GM18951 (cell line): ENCODE data around the gene STH.
"Not testable (repeated sequence)": the region's sequence is repeated elsewhere in the genome, so short reads cannot be mapped to it uniquely, and the experiment has no call there.

Experiments used
- POLR2A ChIP-seq: IDR thresholded peaks from 4 replicates; pipeline ENCODE4 v1.6.1; 2011; ENCODE audit warnings: mild to moderate bottlenecking; ENCODE audit not compliant: insufficient read length, insufficient read depth; ENCODE audit errors: extremely low read depth
- in situ Hi-C: fragments of 300-500 bp; cut with MboI; formaldehyde crosslinking; loops from one replicate; pipeline ENCODE4 v1.12.0; 2022; ENCODE audit warnings: low sequenced_read_pairs, mixed read lengths, inconsistent platforms; ENCODE audit not compliant: unreplicated experiment

STH gene, protein sequence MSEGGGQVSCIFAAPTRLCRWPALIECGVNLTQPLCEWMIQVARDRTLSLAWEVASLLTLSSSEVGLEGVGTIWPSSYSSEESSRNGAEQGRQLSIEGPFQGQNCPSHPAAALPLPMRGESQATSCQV

DNA sequence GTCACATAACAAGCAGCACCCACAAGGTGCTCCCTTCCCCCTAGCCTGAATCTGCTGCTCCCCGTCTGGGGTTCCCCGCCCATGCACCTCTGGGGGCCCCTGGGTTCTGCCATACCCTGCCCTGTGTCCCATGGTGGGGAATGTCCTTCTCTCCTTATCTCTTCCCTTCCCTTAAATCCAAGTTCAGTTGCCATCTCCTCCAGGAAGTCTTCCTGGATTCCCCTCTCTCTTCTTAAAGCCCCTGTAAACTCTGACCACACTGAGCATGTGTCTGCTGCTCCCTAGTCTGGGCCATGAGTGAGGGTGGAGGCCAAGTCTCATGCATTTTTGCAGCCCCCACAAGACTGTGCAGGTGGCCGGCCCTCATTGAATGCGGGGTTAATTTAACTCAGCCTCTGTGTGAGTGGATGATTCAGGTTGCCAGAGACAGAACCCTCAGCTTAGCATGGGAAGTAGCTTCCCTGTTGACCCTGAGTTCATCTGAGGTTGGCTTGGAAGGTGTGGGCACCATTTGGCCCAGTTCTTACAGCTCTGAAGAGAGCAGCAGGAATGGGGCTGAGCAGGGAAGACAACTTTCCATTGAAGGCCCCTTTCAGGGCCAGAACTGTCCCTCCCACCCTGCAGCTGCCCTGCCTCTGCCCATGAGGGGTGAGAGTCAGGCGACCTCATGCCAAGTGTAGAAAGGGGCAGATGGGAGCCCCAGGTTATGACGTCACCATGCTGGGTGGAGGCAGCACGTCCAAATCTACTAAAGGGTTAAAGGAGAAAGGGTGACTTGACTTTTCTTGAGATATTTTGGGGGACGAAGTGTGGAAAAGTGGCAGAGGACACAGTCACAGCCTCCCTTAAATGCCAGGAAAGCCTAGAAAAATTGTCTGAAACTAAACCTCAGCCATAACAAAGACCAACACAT, at the start of gene STH:
STH (plus strand) TSS at position 264 of the 913 bp plus-strand sequence; CDS start at position 294, 30 bp downstream.
- no peak for TF ChIP-seq POLR2A
- in situ Hi-C loops: no loop called here

DNA sequence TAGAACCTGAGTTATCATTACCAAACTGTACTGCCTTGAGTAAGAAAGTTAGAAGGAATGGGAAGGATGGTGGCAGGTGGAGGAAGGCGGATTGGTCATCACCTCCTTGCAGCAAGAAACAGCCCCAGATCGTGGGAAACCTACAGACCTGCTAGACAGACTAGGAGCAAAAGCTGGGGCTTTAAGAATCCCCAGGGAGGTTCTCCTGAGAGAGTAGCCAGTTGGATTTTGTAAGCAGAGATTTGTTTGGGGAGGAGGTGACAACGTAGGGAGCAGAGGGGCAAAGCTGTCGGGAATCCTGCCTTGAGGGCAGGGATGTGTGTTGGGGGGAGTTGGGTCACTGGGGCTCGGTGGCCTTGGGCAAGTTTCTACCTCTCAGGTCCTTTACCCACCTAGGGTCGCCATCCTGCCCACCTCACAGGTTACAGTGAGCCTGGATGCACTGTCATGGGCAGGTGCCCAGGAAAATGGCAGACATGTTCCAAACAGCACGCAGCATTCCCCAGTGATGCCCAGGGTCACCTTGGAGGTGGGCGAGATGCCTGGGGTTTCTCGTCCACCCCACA, 49.2 kb upstream of the STH start:
- in situ Hi-C loops: no loop called here
- TF ChIP-seq POLR2A: no peak

DNA sequence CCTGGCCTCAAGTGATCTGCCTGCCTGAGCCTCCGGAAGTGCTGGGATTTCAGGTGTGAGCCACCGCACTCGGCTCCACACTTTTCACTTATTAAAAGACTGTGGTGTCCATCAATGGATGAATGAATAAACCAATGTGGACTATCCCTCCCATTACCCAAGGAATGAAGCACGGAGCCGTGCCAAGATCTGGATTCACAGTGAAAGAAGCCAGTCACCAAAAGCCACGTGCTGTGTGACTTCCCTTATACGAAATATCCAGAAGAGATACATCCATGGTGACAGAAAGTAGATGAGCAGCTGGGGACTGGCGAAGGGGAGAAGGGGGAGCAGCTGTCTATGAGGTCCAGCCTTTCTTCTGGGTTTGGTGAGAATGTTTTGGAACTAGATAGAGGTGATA, 48.2 kb upstream of the STH start:
- no peak for TF ChIP-seq POLR2A
- in situ Hi-C loops: no loop called here

DNA sequence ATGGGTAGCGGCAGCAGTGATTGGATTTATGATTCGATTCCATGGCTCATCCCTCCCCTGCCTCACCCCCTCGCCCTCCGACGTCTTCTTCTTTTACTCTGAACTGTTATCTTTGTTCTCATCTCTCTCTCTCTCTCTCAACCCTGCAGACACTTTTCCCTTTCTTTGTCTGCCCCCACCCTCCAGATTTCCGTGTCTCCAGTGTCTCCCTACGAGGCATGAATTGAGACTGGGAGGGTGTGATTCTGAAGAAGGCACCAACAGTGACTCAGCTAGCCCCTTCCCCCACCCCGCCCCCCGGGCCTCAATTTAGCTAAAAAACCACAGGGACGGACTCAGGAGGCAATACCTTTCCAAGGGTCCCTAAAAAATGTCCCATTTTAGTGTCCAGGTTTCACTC, 47.6 kb upstream of the STH start:
- TF ChIP-seq POLR2A: no peak
- in situ Hi-C loops: no loop called here

DNA sequence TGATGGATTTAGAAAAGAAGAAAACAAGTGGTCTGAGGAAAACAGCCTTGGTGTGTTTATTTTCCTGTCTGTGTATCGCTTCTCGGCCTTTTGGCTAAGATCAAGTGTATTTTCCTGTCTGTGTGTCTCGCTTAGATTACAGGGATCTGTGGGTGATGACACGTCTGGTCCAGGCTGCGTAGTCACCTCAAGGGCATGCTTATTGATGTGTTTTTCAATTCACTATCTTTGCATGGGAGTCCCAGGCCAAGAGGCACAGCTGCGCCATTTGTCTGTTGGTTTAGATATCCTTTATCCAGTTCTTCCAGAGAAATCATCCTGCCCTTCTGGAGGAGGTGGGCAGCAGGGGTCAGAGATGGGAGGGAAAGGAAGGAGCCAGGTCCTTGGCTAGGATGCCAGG, 47.1 kb upstream of the STH start:
- in situ Hi-C loops: no loop called here
- no peak for TF ChIP-seq POLR2A

DNA sequence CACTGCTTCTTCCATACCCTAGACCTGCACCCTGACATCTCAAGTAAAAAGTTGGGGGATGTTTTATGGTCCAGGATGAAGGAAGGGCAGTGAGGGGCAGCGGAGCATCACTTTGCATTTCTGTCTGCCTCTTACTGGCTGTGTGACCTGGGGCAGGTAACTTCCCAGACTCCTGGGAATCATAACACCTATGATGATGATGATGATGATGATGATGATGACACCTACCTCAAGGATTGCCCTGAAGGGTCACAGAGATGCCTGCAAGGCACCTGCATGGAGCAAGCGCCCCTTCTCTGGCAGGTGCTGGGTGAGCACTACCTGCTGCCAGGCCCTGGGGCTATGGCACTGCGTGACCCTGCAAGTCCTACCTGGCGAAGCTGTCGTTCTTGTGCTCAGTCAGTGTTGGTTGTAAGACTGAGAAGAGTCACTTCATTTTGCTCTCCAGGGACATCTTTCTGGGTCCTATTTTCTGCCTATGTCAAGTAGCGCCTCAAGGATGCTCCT, 46.2 kb upstream of the STH start:
- in situ Hi-C loops: no loop called here
- no peak for TF ChIP-seq POLR2A

DNA sequence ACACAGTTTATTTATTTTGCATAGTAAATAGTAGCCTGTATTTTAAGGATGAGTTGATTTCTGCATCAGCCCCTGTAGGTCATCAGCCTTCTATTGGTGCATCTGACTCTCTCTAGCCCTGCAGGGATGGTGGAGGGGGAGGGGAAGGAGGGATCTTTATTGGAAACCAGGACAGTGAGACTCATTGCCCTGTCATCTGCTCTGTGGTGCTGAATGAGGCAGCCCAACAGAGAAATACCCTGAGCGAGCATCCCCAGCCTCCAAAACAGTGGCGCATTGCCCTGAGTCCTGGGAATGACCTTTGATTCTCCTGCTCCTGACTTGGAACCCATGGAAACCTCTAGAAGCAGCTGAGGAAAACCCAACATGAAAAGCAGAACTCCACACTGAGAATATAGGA, 45.5 kb upstream of the STH start:
- in situ Hi-C loops: no loop called here
- TF ChIP-seq POLR2A: no peak

DNA sequence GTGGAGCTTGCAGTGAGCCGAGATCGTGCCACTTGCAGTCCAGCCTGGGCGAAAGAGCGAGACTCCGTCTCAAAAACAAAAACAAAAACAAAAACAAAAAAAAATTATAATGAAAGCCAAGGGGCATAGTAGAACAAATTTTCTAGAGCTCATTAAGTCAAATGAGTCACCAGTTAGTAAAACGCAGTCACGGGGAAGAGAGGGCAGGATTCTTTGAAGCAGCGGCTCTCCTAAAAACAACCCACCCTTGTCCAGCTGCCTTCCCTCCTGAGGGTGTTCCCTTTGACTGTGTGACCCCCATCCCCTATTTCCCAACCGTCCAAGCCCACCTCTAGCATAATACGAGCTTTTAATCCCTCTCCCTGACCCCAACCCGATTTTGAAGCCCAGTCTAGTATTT, 44.1 kb upstream of the STH start:
- in situ Hi-C loops: no loop called here

DNA sequence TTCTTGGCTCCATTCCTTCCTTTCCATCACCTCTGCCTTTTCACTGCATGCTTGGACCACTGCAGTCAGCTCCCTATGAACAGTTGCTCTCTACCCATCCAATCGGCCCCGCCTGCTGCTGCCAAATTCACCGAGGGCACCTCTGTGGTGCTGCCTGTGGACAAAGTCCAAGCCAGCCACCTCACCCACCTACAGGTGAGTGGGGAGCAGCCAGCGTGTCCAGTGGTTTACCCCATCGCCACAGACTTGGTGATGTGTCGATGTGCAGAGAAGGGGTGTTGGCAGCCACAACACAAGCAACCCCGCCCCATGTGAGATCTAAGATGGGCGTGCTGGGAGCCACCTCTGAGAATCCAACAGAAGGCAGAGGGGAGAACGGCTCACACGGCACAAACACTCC, 43.7 kb upstream of the STH start:
- in situ Hi-C loops: no loop called here
- no peak for TF ChIP-seq POLR2A

More for the DNA sequence above, 44.1 kb upstream of the STH start:
- TF ChIP-seq POLR2A: no peak

DNA sequence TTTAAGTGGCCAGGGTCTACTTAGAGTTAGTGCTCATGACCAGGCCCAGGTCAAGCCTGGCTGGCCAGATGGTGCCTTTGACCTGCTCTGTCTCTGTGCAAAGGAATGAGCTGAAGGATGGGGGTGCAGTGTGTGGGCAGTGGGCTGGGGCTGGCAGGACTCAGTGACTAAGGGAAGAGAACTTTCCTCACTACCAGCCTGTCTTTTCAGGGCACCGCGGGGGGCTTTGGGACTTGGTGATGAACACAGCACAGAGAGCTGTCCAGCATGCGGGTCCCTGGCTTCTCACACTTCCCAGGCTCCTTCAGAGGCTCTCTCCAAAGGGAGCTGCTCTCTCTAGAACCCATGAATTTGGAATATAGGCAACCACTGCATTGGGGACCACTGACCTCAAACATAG, 43.0 kb upstream of the STH start:
- TF ChIP-seq POLR2A: no peak
- in situ Hi-C loops: no loop called here

DNA sequence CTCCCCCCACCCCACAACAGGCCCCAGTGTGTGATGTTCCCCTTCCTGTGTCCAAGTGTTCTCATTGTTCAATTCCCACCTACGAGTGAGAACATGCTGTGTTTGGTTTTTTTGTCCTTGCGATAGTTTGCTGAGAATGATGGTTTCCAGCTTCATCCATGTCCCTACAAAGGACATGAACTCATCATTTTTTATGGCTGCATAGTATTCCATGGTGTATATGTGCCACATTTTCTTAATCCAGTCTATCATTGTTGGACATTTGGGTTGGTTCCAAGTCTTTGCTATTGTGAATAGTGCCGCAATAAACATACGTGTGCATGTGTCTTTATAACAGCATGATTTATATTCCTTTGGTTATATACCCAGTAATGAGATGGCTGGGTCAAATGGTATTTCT, 42.3 kb upstream of the STH start:
- in situ Hi-C loops: not testable (repeated sequence)

DNA sequence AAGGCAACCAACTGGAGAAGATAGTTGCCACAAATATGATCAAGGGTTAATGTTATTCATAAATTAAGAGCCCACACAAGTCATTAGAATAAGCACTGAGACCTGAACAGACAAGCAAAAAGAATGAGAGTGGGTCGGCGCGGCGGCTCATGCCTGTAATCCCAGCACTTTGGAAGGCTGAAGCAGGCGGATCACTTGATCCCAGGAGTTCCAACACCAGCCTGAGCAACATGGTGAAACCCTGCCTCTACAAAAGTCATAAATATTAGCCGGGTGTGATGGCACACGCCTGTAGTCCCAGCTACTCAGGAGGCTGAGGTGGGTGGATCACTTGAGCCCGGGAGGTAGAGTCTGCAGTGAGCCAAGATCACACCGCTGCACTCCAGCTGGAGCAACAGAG, 40.7 kb upstream of the STH start:
- in situ Hi-C loops: no loop called here

DNA sequence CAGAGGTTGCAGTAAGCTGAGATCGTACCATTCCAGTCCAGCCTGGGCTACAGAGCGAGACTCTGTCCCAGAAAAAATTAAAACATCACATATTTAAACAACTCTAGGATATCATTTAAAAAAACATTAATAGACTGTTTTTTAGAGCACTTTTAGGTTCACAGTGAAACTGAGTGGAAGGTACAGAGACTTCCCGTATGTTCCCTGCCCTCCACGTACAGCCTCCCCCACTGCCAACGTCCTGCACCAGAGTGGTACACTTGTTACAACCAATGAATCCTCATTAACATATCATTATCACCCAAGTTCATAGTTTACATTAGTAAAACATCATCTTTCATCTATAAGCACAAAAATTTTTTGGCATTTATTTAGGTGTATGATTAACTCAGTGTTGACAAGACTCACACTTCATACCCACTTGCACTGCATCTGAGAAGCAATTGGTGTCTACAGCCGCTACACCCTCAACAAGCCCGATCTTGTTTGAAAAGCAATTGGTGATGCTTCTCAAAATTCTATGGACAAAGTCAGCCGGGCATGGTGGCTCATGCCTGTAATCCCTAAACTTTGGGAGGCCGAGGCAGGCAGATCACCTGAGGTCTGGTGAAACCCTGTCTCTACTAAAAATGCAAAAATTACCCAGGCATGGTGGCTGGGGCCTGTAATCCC, 39.9 kb upstream of the STH start:
- in situ Hi-C loops: no loop called here
- TF ChIP-seq POLR2A: no peak

More for the DNA sequence above, 40.7 kb upstream of the STH start:
- no peak for TF ChIP-seq POLR2A
